HG03196 (cell line): ENCODE data around the gene CACHD1.
"Not testable (repeated sequence)": the region's sequence is repeated elsewhere in the genome, so short reads cannot be mapped to it uniquely, and the experiment has no call there.

Source experiments
- ATAC-seq: cut with Tn5 transposase; IDR thresholded peaks from one replicate; pipeline ENCODE4 v1.9.1; 2021; ENCODE audit not compliant: unreplicated experiment

The CACHD1 gene

DNA sequence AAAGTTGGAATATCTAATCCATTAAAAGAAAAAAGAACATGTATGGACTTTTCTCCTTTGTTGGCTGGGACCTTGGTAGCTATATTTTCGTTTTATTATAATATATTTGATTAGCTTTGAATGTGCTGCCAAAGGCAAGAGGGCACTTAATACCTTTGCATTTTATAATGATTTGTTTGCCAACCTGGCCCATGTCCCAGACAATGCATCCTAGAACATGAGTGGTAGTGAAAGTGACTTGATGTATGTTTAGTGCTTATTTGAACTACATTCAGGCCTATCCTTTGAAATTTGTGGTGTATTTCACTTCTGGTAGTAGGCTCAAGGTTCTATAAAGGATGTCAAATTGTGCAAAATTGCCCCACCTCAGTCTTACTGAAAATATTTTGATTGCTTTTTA, 25.9 kb downstream of the CACHD1 start:
- ATAC-seq: no peak

GRCh38 chr1:64496606-64497005, 26.7 kb downstream of the CACHD1 start:
- no peak for ATAC-seq

- ATAC-seq: no peak
These were observed 27.4 kb downstream of the CACHD1 start for GRCh38 chr1:64497088-64497883.

DNA sequence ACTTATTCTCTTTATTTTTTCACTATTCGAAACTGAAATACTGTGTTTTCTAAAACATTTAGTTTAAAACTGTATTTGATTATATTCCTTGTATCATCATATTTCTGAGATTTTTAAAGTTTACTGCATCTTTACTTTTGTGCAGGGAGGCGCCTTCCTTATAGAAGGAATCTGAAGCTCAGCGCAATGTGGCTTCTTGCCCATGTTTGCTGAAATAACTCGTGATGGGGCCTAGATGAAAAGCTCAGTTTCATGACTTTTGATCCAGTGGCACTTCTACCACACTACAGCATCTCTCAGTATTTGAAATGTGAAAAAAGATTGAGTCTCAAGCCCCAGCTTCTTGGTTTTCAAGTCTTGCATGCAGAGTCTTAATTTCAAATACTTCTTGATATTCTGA, 28.4 kb downstream of the CACHD1 start:
- no peak for ATAC-seq

DNA sequence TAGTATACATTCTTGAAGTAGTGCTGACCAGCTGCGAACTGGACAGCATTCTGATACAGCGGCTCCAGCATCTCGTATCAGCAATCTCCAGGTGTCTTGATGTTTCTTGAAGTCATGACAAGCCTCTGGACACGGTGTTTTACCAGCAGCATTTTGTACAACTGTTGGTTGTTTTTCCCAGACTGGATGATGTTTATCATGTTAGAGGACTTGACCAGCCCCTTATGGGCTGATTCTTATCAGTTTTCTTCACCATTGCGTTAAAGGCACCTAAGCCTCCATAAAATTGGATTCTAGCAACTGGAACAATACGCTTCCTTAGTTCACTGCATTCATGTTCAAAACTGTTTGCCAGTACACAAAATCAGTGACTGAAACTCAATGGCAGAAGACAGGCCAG, 29.1 kb downstream of the CACHD1 start:
- no peak for ATAC-seq

DNA sequence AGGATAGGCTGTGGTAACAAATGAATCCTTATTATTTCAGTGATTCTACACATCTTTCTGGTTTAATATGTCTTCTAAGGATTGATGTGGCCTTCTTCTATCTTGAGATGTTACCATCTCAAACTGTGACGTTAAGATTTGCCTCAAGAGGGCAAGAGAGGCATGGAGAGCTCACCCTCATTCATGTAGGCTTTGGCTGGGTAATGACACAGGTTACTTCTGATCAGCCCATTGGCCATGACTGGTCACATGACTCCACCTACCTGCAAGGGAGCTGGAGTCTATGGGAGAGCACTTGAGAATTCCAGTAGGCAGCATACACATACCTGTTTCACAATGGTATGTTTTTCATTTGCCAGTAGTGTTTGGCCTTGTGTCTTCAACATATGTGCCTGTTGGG, 30.0 kb downstream of the CACHD1 start:
- ATAC-seq: no peak

DNA sequence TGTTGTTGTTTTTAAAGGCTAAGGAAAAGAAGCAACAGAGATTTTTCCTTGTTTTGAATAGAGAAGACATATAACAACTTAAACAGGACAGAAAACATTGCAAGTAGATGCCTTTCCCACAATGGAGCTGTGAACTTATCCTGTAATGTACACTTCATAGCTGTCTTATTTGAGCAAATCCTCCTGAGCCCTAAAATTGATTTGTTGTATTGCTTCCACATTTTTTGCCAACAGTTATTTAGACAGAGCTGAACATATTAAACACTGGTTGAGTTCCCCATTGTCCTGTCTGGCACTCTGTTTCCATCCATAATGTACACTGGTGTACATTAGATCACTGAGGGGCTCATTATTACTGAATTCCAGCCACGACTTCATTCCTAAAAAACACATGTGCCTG, 32.2 kb downstream of the CACHD1 start:
- ATAC-seq: no peak

DNA sequence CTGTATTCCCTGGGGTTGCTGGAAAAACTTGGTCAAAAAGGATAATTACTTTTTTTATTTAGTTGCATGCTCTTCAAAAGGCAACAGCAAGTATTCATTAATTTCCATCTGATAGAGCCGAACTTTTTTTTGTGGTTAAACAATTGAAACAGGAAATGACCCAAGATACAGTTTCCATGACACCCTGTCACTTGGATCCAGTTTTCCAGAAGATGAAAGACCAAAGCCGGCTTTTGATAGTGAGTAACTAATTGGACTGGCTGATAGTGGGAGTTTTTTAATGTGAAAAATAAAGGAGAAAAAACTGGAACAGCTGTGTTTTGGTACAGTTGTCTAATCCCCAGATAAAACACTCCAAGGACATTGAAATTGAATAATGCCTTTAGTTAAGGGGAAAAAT, 33.0 kb downstream of the CACHD1 start:
- ATAC-seq: no peak

GRCh38 chr1:64505232-64505943, 35.5 kb downstream of the CACHD1 start:
- no peak for ATAC-seq

- no peak for ATAC-seq
These were observed 36.2 kb downstream of the CACHD1 start for GRCh38 chr1:64505944-64506655.

GRCh38 chr1:64508629-64509028, 38.7 kb downstream of the CACHD1 start:
- ATAC-seq: no peak

GRCh38 chr1:64511044-64511443, 41.1 kb downstream of the CACHD1 start:
- ATAC-seq: no peak

GRCh38 chr1:64512206-64512605, 42.3 kb downstream of the CACHD1 start:
- not testable (repeated sequence) for ATAC-seq

DNA sequence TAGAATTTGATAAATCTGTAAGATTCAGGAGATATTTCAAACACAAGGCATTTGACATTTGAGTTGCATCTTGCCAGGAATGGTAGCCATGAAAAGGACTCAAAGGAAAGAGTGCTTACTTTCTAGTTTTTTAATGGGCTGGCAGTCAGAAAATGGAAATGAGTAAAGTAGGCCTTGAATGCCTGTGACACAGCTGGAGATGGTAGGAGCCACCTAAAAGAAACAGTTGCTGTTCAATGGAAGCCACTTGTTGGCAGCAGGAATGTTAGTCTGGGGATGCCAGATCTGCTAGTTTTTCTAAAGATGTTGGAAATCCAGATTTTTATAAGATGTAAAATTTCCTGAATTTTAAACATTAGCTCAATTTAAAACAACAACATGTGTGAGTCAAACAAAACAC, 43.6 kb downstream of the CACHD1 start:
- ATAC-seq: no peak

GRCh38 chr1:64514197-64514765, 44.4 kb downstream of the CACHD1 start:
- ATAC-seq: no peak

DNA sequence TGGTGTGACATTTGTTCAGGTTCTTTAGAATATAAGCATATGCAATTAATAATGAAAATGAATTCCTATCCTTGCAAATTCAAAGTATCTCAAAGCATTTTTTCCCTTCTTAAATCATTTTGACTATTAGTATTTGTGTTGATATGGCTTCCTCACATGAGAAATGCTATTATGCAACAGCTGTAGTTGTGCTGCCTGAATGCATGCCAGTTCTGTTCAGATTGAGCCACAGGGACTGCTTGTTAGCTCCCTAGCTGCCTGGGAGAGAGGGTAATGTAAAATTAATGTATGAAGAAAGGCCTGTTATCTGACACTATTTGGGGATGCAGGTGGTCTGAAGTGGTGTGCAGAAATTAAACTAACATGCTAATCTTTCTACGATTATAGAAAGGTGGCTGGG, 45.5 kb downstream of the CACHD1 start:
- no peak for ATAC-seq

DNA sequence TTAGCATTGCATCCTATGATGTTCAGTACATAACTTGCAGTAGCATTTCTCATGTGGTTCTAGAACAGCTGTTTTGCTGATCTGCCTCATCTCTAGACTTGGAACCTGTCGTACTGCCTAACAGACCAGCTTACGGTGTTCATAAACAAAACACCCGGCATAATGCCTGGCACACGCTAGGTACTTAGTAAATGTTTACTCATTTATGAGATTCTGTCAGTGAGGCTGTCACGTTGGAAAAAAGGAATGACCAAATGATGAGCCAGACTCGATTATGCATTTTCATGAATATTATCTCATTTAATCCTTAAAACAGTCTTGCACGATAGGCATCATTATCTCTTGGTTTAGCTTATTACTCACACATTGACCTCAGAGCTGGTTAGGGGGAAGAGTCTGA, 46.4 kb downstream of the CACHD1 start:
- no peak for ATAC-seq

- no peak for ATAC-seq
These were observed 47.1 kb downstream of the CACHD1 start for GRCh38 chr1:64516803-64517568.

GRCh38 chr1:64517640-64518039, 47.7 kb downstream of the CACHD1 start:
- ATAC-seq: no peak

DNA sequence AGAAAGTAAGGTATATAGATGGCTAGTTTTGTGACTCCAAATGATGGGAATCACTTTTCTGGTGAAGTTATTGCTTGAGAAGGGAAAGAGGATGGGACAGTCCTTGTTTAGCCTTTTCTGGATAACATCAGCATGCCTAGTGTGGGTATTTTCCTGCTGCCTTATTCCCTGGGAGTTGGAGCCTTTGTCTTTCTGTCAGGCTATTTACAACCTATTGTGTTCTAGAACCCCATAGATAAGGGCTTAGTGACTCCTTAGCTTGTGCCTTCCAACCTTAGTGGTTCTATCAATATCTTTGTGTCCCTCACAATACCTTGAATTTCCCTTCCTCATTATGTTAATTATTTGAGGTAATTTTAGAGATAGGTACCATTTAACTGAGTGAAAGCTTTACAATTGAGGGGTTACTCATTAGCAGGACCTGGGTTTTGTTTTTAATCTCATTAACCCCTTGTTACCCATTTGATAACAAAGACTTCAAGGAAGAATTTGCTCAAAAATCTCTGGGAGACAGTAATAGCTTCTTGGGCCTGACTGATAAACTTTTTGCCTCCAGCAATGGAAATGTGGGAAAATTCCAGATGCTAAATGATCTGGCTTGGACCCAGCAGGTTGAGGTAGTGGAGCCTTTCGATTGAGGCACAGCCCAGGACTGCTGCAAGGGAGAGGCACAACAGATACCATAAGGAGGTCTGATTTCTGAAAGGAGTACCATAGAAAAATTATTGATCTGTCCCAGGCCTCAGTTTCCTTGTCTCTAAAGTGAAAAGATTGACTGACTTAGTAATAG, 49.0 kb downstream of the CACHD1 start:
- no peak for ATAC-seq
